H9 (cell line): ENCODE measurements around the gene HBZ. TPM values are rescaled to one million over a fixed set of nuclear protein-coding genes. Genes with fewer than 3 reads are reported as not detected.
"Not testable (repeated sequence)": the region's sequence is repeated elsewhere in the genome, so short reads cannot be mapped to it uniquely, and the experiment has no call there.

ENCODE experiments used
- DNase-seq: peaks from one replicate; pipeline ENCODE4 v3.0.0-alpha.2; 2017
- H2AFZ ChIP-seq: one replicate; pipeline ENCODE4 v1.6.1; 2013; ENCODE audit warnings: mild to moderate bottlenecking, low read length, control low read depth, moderate library complexity
- H2AK5ac ChIP-seq: 2 replicates; pipeline ENCODE4 v1.6.1; 2013; ENCODE audit warnings: low read length, control low read depth, mixed read lengths; ENCODE audit not compliant: insufficient read length
- H2BK120ac ChIP-seq: one replicate; pipeline ENCODE4 v1.6.1; 2013; ENCODE audit warnings: low read depth, mild to moderate bottlenecking, low read length, control low read depth, inconsistent platforms; ENCODE audit not compliant: poor library complexity, severe bottlenecking
- H2BK12ac ChIP-seq: 2 replicates; pipeline ENCODE4 v1.6.1; 2013; ENCODE audit warnings: low read length, control low read depth, mixed read lengths, low read depth; ENCODE audit not compliant: insufficient read length
- H2BK15ac ChIP-seq: 2 replicates; pipeline ENCODE4 v1.6.1; 2013; ENCODE audit warnings: low read depth, low read length, control low read depth
- H2BK20ac ChIP-seq: one replicate; pipeline ENCODE4 v1.6.1; 2013; ENCODE audit warnings: low read depth, mild to moderate bottlenecking, low read length, control low read depth, inconsistent platforms; ENCODE audit not compliant: poor library complexity, severe bottlenecking
- H2BK5ac ChIP-seq: 2 replicates; pipeline ENCODE4 v1.6.1; 2013; ENCODE audit warnings: low read length, control low read depth, mixed read lengths; ENCODE audit not compliant: insufficient read length
- H3K14ac ChIP-seq: 2 replicates; pipeline ENCODE4 v1.6.1; 2013; ENCODE audit warnings: low read length, control low read depth; ENCODE audit not compliant: insufficient read depth
- H3K18ac ChIP-seq: 2 replicates; pipeline ENCODE4 v1.6.1; 2013; ENCODE audit warnings: low read depth, mild to moderate bottlenecking, mixed read lengths, low read length, control low read depth; ENCODE audit not compliant: insufficient read length
- H3K23ac ChIP-seq: 2 replicates; pipeline ENCODE4 v1.6.1; 2013; ENCODE audit warnings: low read length, control low read depth, mixed read lengths, low read depth; ENCODE audit not compliant: insufficient read length
- H3K23me2 ChIP-seq: 2 replicates; pipeline ENCODE4 v1.6.1; 2013; ENCODE audit warnings: low read depth, mild to moderate bottlenecking, mixed read lengths, low read length, control low read depth; ENCODE audit not compliant: insufficient read length, poor library complexity, severe bottlenecking
- H3K27ac ChIP-seq: 2 replicates; pipeline ENCODE4 v1.5.1; 2013; ENCODE audit warnings: low read length, control low read depth, mixed read lengths, low read depth; ENCODE audit not compliant: insufficient read length
- H3K27me3 ChIP-seq: 2 replicates; pipeline ENCODE4 v1.6.1; 2013; ENCODE audit warnings: low read length, control low read depth, inconsistent platforms; ENCODE audit not compliant: insufficient read depth
- H3K4ac ChIP-seq: 2 replicates; pipeline ENCODE4 v1.6.1; 2013; ENCODE audit warnings: low read depth, mild to moderate bottlenecking, control low read depth, inconsistent platforms, low read length, moderate library complexity
- H3K4me1 ChIP-seq: 2 replicates; pipeline ENCODE4 v1.6.1; 2013; ENCODE audit warnings: low read length, control low read depth, inconsistent platforms; ENCODE audit not compliant: insufficient read depth
- H3K4me2 ChIP-seq: 2 replicates; pipeline ENCODE4 v1.6.1; 2013; ENCODE audit warnings: low read length, control low read depth, mixed read lengths; ENCODE audit not compliant: insufficient read length, insufficient read depth
- H3K56ac ChIP-seq: 2 replicates; pipeline ENCODE4 v1.6.1; 2013; ENCODE audit warnings: low read depth, mild to moderate bottlenecking, mixed read lengths, low read length, control low read depth; ENCODE audit not compliant: insufficient read length
- H3K79me1 ChIP-seq: 2 replicates; pipeline ENCODE4 v1.6.1; 2013; ENCODE audit warnings: low read depth, mild to moderate bottlenecking, moderate library complexity, low read length, control low read depth, inconsistent platforms; ENCODE audit not compliant: insufficient read depth, poor library complexity, severe bottlenecking
- H3K79me2 ChIP-seq: 2 replicates; pipeline ENCODE4 v1.6.1; 2013; ENCODE audit warnings: low read length, control low read depth, inconsistent platforms; ENCODE audit not compliant: insufficient read depth
- H3K9ac ChIP-seq: 2 replicates; pipeline ENCODE4 v1.6.1; 2013; ENCODE audit warnings: low read length, control low read depth, mixed read lengths; ENCODE audit not compliant: insufficient read length; ENCODE audit errors: extremely low read depth
- H3K9me3 ChIP-seq: one replicate; pipeline ENCODE4 v1.6.1; 2013; ENCODE audit warnings: low read depth, low read length, inconsistent platforms; ENCODE audit not compliant: control insufficient read depth
- H3T11ph ChIP-seq: one replicate; pipeline ENCODE4 v1.6.1; 2013; ENCODE audit warnings: mild to moderate bottlenecking, low read length, control low read depth, inconsistent platforms
- H4K20me1 ChIP-seq: one replicate; pipeline ENCODE4 v1.6.1; 2013; ENCODE audit not compliant: control insufficient read depth, insufficient read length, insufficient read depth
- H4K5ac ChIP-seq: 2 replicates; pipeline ENCODE4 v1.6.1; 2013; ENCODE audit warnings: low read depth, mild to moderate bottlenecking, mixed read lengths, low read length, control low read depth; ENCODE audit not compliant: insufficient read length
- H4K8ac ChIP-seq: replicated peaks from 2 replicates; pipeline ENCODE4 v1.6.1; 2013; ENCODE audit warnings: low read length, control low read depth, mixed read lengths, low read depth; ENCODE audit not compliant: insufficient read length
- H4K91ac ChIP-seq: 2 replicates; pipeline ENCODE4 v1.6.1; 2013; ENCODE audit warnings: low read depth, mild to moderate bottlenecking, moderate library complexity, mixed read lengths, low read length, control low read depth; ENCODE audit not compliant: insufficient read length
- H3K27ac Mint-ChIP-seq, 3 experiments: 2 replicates in 2 of 3; 3 replicates in 1 of 3; pipeline ENCODE4 v1.8.0; 2020 to 2021; ENCODE audit warnings: mixed read lengths in 3 of 3, mild to moderate bottlenecking in 1 of 3, moderate library complexity in 1 of 3
- H3K27me3 Mint-ChIP-seq: 2 replicates; pipeline ENCODE4 v1.8.0; 2021; ENCODE audit warnings: low read depth, mild to moderate bottlenecking, moderate library complexity, mixed read lengths
- H3K36me3 Mint-ChIP-seq, 3 experiments: 2 replicates in 2 of 3; 3 replicates in 1 of 3; pipeline ENCODE4 v1.8.0; 2020 to 2021; ENCODE audit warnings: low read depth in 3 of 3, mixed read lengths in 3 of 3; ENCODE audit not compliant: insufficient read depth in 1 of 3
- H3K4me1 Mint-ChIP-seq, 2 experiments: 2 replicates each; pipeline ENCODE4 v1.8.0; 2020; ENCODE audit warnings: mixed read lengths in 2 of 2
- H3K4me3 Mint-ChIP-seq, 2 experiments: 2 replicates in 1 of 2; 3 replicates in 1 of 2; pipeline ENCODE4 v1.8.0; 2020 to 2021; ENCODE audit warnings: mild to moderate bottlenecking in 2 of 2, mixed read lengths in 2 of 2, moderate library complexity in 1 of 2
- H3K9me3 Mint-ChIP-seq, 2 experiments: 2 replicates in 1 of 2; 3 replicates in 1 of 2; pipeline ENCODE4 v1.8.0; 2020; ENCODE audit warnings: mild to moderate bottlenecking in 2 of 2, mixed read lengths in 2 of 2, moderate library complexity in 1 of 2
- WGBS: extraction: QIAGEN DNeasy Blood & Tissue Kit; methylation state at CpG from one replicate; pipeline ENCODE4 v1.1.7; 2013; ENCODE audit warnings: missing lambda C conversion rate, low lambda C conversion rate, mixed read lengths; ENCODE audit not compliant: insufficient read length; ENCODE audit errors: extremely low coverage; 5-methylcytosine and 5-hydroxymethylcytosine counted together
- total RNA-seq: library from RNA; stranded (reverse); gene quantifications from 2 replicates; pipeline ENCODE4 v1.2.1, GENCODE V29; 2021
- TF ChIP-seq, protein P1 (sequence below): fragments of 200-600 bp; sonication (generic); conservative IDR thresholded peaks from 3 replicates; pipeline ENCODE4 v1.8.0; 2021; ENCODE audit warnings: antibody characterized with exemption, mild to moderate bottlenecking

Gene HBZ
- total RNA-seq, 1 experiment from 2014 or later, result not detected

DNA sequence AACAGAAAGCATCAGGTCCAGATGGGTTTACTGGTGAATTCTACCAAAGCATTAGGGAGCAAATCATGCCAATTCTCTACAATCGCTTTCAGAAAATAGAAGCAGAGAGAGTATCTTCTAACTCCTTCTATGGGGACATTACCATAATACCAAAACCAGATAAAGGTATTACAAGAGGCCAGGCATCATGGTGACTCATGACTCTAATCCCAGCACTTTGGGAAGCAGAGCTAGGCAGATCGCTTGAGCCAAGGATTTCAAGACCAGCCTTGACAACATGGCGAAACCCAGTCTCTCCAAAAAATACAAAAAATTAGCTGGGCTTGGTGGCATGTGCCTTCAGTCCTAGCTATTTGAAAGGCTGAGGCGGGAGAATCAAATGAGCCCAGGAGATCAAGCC lies 50.8 kb downstream of the HBZ start:
- Histone ChIP-seq H3T11ph (no peak overlapping the region), H2BK12ac (no peak overlapping the region), H3K4ac (no peak overlapping the region), H3K27ac (no peak overlapping the region), H2BK120ac (no peak overlapping the region), H4K5ac (no peak overlapping the region), H3K18ac (no peak overlapping the region), H4K20me1 (no peaks in the 10 kb centered on the region), H2BK20ac (no peak overlapping the region), H3K27me3 (no peaks in the 10 kb centered on the region), H2AFZ (no peak overlapping the region), H3K4me1 (no peaks in the 10 kb centered on the region), H3K79me2 (no peaks in the 10 kb centered on the region; the same call in 1 of the 2 replicates), H3K23me2 (no peaks in the 10 kb centered on the region), H4K8ac (no peak overlapping the region), H2AK5ac (no peak overlapping the region), H3K56ac (no peak overlapping the region), H3K4me2 (no peak overlapping the region), H4K91ac (no peak overlapping the region), H3K9ac (no peak overlapping the region), H3K79me1 (no peaks in the 10 kb centered on the region), H3K9me3 (no peaks in the 10 kb centered on the region), H2BK15ac (no peak overlapping the region), H2BK5ac (no peak overlapping the region), H3K14ac (no peak overlapping the region), H3K23ac (no peak overlapping the region)
- H3K36me3 Mint-ChIP-seq, result peaks cover 55 to 92% (median 71%) of the 10 kb centered on the region in 3 experiments; a peak in 6 of 7 replicates
- no peaks in the 10 kb centered on the region for H3K9me3 Mint-ChIP-seq
- no CpG with 5 or more reads among the region's 4 CpGs for WGBS
- H3K4me3 Mint-ChIP-seq, result no peak overlapping the region
- DNase-seq, result no peak
- no peaks in the 10 kb centered on the region for H3K27me3 Mint-ChIP-seq
- H3K27ac Mint-ChIP-seq, result no peak overlapping the region
- no peaks in the 10 kb centered on the region for H3K4me1 Mint-ChIP-seq
- TF ChIP-seq, protein P1, sequence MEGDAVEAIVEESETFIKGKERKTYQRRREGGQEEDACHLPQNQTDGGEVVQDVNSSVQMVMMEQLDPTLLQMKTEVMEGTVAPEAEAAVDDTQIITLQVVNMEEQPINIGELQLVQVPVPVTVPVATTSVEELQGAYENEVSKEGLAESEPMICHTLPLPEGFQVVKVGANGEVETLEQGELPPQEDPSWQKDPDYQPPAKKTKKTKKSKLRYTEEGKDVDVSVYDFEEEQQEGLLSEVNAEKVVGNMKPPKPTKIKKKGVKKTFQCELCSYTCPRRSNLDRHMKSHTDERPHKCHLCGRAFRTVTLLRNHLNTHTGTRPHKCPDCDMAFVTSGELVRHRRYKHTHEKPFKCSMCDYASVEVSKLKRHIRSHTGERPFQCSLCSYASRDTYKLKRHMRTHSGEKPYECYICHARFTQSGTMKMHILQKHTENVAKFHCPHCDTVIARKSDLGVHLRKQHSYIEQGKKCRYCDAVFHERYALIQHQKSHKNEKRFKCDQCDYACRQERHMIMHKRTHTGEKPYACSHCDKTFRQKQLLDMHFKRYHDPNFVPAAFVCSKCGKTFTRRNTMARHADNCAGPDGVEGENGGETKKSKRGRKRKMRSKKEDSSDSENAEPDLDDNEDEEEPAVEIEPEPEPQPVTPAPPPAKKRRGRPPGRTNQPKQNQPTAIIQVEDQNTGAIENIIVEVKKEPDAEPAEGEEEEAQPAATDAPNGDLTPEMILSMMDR, result no peak

DNA sequence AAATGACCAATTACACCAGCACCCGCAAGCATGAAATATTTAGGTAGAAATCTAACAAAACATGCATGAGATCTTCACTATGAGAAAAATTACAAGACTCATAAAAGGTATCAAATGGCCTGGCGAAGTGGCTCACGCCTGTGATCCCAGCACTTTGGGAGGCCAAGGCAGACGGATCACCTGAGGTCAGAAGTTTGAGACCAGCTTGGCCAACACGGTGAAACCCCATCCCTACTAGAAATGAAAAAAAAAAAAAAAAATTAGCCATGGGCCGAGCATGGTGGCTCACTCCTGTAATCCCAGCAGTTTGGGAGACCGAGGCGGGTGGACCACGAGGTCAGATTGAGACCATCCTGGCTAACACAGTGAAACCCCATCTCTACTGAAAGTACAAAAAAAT lies 51.6 kb downstream of the HBZ start:
- not testable (repeated sequence) for H3K27ac Mint-ChIP-seq, H3K14ac ChIP-seq, H3K27ac ChIP-seq, H3K79me2 ChIP-seq, H3K4me2 ChIP-seq, H3K9me3 ChIP-seq, H3K56ac ChIP-seq, H4K20me1 ChIP-seq, H3K23me2 ChIP-seq, H3K18ac ChIP-seq, H2BK5ac ChIP-seq, H3K79me1 ChIP-seq, H4K8ac ChIP-seq, H3K27me3 Mint-ChIP-seq, H3K4ac ChIP-seq, H4K91ac ChIP-seq, H2AK5ac ChIP-seq, H2BK120ac ChIP-seq, H3K27me3 ChIP-seq, H4K5ac ChIP-seq, H2BK20ac ChIP-seq, H2BK15ac ChIP-seq, H3K4me1 Mint-ChIP-seq, H3K9me3 Mint-ChIP-seq, H3K9ac ChIP-seq, H2AFZ ChIP-seq, H3K4me1 ChIP-seq, DNase-seq, H3T11ph ChIP-seq, H3K23ac ChIP-seq, H3K4me3 Mint-ChIP-seq, H2BK12ac ChIP-seq
- H3K36me3 Mint-ChIP-seq, result peaks cover 51 to 92% (median 71%) of the 10 kb centered on the region in 3 experiments; a peak in 6 of 7 replicates
- WGBS, result no CpG with 5 or more reads among the region's 9 CpGs
